Ovary (tissue), 3 donors: Measurements from ENCODE around the gene WDR49.

ENCODE experiments used
- CTCF ChIP-seq, 3 donors: fragments of 450-650 bp in 2 of 3; fragments of 200-600 bp in 1 of 3; IDR thresholded peaks; one replicate each; pipeline versions ENCODE4 v1.5.1 to v1.8.0; 2016 to 2022; ENCODE audit warnings: antibody characterized with exemption in 3 of 3, mild to moderate bottlenecking in 1 of 3
- EP300 ChIP-seq: sonication (generic); formaldehyde crosslinking; IDR thresholded peaks from one replicate; pipeline ENCODE4 v1.6.1; 2017; ENCODE audit warnings: antibody characterized with exemption
- donor health status: DM: no; HTN: no; CAD: no.

- TF ChIP-seq CTCF (IDR thresholded peaks at IDR 0.05) (no peak), EP300 (no peak)
Observed at GRCh38 chr3:167507954-167508353, 145.8 kb downstream of the WDR49 start.
